ENCODE measurements around the gene CCDC71.

CCDC71 gene

GRCh38 chr3:49175530-49175929 is 9.4 kb upstream of the CCDC71 start:
- no peak for TF ChIP-seq CTCF (conservative IDR thresholded peaks at IDR 0.05; ENCODE audit: low read depth)
- DNase-seq (ENCODE audit: low spot score), result no peak
- POLR2A ChIA-PET (ENCODE audit: low non-redundant PET), result interaction anchor here (0.7 kb wide), 1 partner anchor 74 kb away, joined by 3 read pairs; no protein-coding TSS in a partner anchor
- CTCF ChIA-PET, result no interaction called here
- peak overlapping the region; percentile 86 for H3K27ac ChIP-seq

- H3K27ac ChIP-seq, result peak overlapping the region; percentile 86
- no peak for DNase-seq (ENCODE audit: low spot score)
- ChIA-PET POLR2A (ENCODE audit: low non-redundant PET) (no interaction called here), CTCF (interaction anchor here (0.6 kb wide), 1 partner anchor 798 kb away, joined by 3 read pairs; no protein-coding TSS in a partner anchor)
- no peak for TF ChIP-seq CTCF (conservative IDR thresholded peaks at IDR 0.05; ENCODE audit: low read depth)
Measured at GRCh38 chr3:49174397-49174985, 8.4 kb upstream of the CCDC71 start.

- DNase-seq (ENCODE audit: low spot score), result no peak
- TF ChIP-seq CTCF (conservative IDR thresholded peaks at IDR 0.05; ENCODE audit: low read depth), result no peak
- ChIA-PET POLR2A (ENCODE audit: low non-redundant PET) (no interaction called here), CTCF (no interaction called here)
- peak overlapping the region; percentile 86 for H3K27ac ChIP-seq
Measured at GRCh38 chr3:49173792-49174170, 7.7 kb upstream of the CCDC71 start.

- peak overlapping the region; percentile 86 for H3K27ac ChIP-seq
- POLR2A ChIA-PET (ENCODE audit: low non-redundant PET), result interaction anchor here (0.5 kb wide), 1 partner anchor 12 kb away, joined by 5 read pairs; no protein-coding TSS in a partner anchor
- DNase-seq (ENCODE audit: low spot score), result no peak
- TF ChIP-seq CTCF (conservative IDR thresholded peaks at IDR 0.05; ENCODE audit: low read depth), result no peak
- CTCF ChIA-PET, result interaction anchor here (0.6 kb wide), 1 partner anchor 1060 kb away, joined by 3 read pairs; no protein-coding TSS in a partner anchor
Measured at GRCh38 chr3:49173116-49173791, 7.1 kb upstream of the CCDC71 start.

- CTCF ChIA-PET, result no interaction called here
- H3K27ac ChIP-seq, result peak overlapping the region; percentile 86
- POLR2A ChIA-PET (ENCODE audit: low non-redundant PET), result no interaction called here
Measured at GRCh38 chr3:49172551-49173041, 6.5 kb upstream of the CCDC71 start.

More at GRCh38 chr3:49172551-49173041, 6.5 kb upstream of the CCDC71 start:
- DNase-seq (ENCODE audit: low spot score), result no peak
- no peak for TF ChIP-seq CTCF (conservative IDR thresholded peaks at IDR 0.05; ENCODE audit: low read depth)

Measured in RWPE1 (cell line).